Measurements from ENCODE around the gene SIGLEC6.
A peak's percentile ranks its signal among the peaks of the same experiment; 100 is the strongest.
"Not testable (repeated sequence)": the region's sequence is repeated elsewhere in the genome, so short reads cannot be mapped to it uniquely, and the experiment has no call there.

Gene SIGLEC6

DNA sequence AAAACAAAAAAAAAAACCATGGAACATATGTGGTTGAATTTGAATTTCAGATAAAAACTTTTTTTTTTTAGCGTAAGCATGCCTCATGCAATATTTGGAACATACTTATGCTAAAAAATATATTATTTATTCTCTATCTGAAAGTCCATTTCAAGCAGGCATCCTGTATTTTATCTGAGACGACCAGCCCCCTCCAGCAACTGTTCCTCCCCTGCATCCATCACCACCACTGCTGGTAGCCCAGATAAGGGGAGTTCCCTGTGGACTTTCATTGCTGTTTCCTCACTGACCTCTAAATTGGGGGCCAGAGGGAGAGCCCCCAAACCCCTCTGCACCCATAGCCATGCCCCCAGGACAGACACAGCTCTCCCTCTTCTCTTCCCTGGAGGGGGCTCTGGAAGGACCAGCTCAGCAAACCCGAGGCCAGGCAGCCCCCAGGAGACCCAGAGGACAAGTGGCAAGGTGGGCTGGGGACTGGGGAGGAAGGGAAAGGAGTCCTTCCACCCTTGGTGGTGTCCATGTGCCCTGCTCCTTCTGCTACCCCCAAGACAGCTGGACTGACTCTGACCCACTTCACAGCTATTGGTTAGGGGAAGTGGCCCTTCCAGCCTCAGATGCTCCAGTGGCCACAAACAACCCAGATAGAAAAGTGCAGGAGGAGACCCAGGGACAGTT lies 23.3 kb downstream of the SIGLEC6 start:
- DNase-seq (ENCODE audit: low read depth), result no peak

DNA sequence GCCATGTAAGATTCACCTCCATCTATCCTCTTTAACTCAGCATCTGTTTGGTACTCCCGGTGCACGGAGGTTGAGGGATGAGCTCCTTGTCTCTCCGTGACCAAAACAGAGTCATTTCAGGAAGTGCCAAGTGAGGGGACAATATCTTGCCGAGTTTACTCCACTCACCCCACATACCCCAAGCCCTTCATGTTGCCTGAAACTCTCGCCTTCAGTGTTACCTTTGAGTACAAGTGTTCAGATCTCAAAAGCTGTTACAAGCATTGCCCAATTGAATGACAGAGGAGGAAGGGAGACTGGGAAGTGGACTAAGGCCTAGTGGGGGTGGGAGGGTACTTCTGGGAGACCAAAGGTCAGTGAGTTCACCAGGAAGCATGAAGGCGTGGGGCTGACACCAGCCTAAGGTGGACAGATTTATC lies 23.8 kb downstream of the SIGLEC6 start:
- no peak for DNase-seq (ENCODE audit: low read depth)

DNA sequence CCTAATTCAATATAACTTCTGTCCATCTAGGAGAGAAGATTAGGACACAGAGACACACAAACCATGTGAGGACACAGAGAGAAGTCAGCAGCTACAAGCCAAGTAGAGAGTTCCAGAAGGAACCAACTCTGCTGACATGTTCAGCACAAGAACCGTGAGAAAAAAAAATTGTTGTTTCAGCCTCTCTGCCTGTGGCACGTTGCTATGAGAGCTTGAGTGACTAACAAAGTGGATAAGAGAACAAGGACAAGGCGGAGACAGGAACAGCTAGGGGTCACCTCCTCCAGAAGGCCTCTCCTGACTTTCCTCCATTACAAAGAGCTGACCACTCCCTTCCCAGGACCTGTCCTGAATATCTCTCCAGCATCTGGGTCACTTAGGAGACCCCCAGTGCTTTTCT lies 24.3 kb downstream of the SIGLEC6 start:
- no peak for DNase-seq (ENCODE audit: low read depth)

DNA sequence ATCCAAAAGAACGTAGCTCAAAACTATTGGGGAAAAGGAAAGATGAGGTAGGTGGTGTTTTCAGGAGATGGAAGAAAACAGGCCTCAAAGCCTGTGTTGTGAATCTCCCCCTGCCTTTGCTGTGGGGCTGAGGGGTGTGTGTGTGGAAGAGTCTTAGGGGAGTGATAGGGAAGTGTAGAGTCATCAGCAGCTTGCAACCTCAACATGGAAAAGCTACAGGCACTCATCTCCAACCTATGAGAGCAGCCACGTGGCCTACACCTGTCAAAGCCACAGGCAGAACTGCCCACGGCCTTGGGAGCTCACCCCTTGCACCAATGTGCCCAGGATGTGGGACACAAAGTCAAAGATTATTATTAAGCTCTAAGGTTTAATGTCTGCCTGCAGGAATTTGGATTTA lies 25.6 kb downstream of the SIGLEC6 start:
- no peak for DNase-seq (ENCODE audit: low read depth)

DNA sequence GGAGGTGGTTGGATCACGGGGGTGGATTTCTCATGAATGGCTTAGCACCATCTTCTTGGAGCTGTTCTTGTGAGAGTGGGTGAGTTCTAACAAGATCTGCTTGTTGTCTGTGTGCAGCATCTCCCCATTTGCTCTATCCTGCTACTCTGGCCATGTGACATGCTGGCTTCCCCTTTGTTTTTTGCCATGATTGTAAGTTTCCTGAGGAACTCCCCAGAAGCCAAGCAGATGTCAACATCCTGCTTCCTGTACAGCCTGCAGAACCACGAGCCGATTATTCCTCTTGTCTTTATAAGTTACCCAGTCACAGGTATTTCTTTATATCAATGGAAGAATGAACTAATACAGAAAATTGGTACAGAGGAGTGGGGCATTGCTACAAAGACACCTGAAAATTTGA lies 27.6 kb downstream of the SIGLEC6 start:
- no peak for DNase-seq (ENCODE audit: low read depth)

DNA sequence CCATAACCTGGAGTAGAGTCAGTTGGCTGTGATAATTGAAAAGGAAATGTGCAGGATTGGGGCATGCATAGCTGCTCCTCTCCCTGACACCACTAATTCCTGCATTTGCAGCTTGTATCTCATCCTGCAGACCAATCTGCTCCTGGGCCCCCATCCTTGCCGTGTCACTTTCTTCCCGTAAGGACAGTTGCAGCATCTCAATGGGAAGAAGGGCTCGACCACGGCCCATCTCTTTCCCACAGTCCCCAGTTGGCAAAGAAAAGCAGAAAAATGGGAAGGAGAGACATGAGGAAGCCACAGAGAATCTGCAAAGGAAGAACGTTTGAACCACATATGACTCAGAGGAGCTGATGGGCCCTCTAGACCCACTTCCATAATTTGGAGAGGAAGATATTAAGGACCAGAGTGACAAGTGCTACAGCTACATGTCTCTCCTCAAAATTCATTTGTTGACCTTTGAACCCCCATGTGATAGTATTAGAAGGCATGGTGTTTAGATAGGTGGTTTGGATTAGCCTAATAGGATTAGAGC lies 28.1 kb downstream of the SIGLEC6 start:
- DNase-seq (ENCODE audit: low read depth), result no peak

DNA sequence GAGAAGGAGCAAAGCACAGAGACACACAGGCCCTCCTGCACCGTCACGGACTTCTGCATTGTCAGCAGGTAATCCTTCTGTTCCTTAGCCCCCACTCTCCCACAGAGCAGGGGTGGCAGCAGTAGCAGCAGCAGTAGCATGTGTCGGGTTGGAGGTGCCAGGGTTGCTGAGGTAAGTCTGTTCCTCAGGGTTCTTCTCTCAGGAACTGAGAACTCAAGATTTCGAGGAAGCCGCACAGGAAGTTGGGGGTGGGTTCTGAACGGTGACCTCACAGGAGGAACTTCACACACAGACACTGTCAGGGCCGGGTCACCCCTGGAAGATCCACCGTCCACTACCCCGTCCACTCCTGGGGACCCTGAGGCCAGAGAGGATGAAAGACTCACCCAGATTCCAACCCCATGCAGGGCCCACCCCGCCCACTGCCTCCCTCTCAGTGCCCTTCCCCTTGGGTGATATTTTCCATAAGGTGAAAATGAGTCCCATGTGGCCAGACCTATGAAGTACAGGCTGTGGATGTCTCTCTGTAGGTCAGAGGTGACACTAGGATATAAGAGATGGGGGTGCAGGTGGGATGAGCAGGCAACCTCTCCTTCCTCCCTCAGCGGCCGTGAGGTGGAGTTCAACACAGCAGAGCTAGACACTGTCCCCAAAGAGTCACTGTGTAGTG lies 29.7 kb downstream of the SIGLEC6 start, which contains the start of gene SIGLEC12:
Gene SIGLEC12, minus strand, starts transcription at position 207 of the 670 bp plus-strand sequence. Its CDS starts 67 bp downstream, at position 140.
- no peak for DNase-seq (ENCODE audit: low read depth)

DNA sequence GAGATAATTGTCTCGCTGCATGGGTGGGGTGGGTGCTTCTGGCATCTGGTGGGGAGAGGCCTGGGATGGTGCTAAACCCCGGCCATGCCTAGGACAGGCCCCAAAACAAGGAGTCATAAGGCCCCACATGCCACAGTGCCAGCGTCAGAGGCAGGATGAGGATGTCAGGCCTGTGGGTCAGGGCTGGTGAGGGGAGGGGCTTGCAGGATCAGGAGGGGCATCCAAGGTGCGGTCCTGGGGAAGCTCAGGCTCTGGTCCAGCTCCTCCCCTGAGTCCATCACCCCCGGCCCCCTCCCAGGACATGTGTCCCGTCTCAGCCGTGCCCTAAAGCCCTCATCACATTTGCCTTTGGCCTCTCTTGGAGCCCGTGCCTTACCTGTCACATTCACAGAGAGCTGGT lies 30.5 kb downstream of the SIGLEC6 start:
- DNase-seq (ENCODE audit: low read depth), result not testable (repeated sequence)

DNA sequence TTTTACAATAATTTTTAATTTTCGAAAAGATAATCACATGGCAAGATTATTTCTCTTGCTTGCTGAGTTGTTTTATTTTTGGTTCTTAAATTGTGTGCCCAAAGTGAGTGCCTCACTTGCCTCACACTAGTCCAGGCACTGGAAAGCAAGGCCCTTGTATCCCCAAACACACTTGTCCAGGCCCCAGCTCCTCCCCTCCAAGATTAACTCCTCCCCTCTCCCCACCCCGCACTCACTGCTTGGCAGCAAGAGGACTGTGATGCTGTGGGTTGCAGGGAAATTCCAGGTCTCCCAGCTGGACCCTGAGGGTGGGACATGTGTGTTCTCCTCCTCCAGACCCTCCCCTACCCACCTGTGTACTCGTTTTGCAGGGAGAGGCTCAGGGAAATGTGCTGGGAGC lies 33.8 kb downstream of the SIGLEC6 start:
- DNase-seq (ENCODE audit: low read depth), result no peak

DNA sequence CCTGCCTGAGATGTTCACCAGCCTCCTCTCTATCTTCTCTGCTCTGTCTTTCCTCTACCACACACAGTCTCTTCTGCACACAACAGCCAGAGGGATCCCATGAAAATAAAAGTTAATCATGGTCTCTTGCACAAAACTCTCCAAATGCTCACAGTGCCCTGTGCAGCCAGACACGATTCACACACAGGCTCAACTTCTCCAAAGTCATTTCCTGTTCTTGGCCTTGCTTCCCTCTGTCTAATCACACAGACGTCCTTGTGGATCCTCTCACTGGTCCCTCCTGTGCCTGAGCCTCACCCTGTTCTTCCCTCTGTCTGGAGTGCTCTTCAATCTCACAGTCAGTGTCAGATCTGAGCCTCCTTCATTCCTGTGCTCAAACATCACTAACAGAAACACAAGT lies 37.7 kb downstream of the SIGLEC6 start:
- no peak for DNase-seq (ENCODE audit: low read depth)

DNA sequence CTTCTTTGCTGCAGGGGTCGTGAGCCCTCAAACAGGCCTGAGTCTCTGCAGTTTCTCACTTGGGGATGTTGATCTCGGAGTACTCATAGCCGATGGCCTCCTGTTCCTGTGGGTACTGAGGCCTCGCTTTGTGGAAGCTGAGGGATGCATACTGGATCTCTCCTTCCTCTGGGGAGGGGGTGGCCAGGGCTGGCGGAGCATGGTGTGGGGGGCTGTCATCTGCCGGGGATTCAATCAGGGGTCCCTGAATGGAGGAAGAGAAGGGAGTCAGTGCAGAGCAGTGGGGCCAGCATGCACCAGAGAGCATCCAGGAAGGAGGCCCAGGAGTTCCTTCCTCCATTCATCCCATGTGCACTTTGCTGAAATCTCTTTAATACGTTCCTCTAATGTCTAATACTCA lies 39.9 kb downstream of the SIGLEC6 start:
- no peak for DNase-seq (ENCODE audit: low read depth)

DNA sequence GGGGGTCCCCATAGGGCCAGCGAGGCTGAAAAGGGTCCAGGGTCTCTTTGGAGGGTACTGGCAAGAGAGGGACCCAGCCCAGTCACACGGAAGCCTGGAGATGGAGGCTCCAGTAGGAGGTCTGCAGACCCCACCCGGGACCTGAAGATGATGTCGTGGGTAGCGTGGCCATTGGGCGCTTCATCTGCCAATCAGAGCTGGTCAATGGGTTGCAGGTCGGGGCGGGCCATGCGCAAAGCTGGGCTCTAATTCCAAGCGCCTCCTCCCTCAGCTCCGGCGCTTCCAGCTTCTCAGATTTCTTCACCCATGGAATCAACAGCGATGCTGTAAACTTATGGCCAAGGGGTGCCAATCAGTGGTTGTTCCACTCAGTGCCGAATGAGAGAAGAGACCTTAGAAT lies 40.8 kb downstream of the SIGLEC6 start:
- no peak for DNase-seq (ENCODE audit: low read depth)

DNA sequence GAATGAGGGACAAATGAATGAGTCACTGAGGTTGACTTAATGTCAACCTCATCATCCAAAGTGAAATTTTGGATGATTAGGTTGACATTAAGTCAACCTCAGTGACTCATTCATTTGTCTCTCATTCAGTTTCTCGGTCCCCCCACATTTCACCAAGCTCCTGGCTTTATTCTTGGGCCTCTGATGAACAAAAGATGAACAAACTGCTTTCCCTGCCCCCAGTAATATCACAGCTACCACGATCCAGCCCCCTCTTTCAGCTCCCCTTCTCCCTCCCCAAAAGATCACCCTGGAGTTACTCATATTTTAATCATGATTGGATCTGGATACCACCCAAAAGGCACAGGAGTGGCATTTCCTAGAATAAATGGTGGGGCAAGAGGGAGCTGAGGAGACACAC lies 42.4 kb downstream of the SIGLEC6 start:
- DNase-seq (ENCODE audit: low read depth), result peak; percentile 23

DNA sequence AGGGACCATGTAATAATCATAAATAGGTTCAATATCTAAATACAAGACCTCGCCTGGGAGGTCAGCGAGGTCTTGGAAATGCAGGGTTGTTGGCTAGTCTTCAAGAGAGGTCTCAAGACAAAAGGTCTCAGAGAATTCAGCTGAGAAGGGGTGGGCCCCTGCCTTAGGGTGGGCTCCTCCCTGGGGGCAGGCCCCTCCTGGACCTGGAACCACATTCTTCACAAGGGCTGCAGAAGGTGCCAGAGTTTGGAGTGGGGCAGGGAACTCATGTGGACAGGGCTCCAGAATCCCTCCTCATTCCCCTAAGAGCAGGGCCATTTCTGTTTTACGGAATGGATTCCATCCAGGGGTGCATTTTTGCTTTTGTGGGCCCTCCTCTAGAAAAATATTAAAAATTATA lies 43.0 kb downstream of the SIGLEC6 start:
- no peak for DNase-seq (ENCODE audit: low read depth)

DNA sequence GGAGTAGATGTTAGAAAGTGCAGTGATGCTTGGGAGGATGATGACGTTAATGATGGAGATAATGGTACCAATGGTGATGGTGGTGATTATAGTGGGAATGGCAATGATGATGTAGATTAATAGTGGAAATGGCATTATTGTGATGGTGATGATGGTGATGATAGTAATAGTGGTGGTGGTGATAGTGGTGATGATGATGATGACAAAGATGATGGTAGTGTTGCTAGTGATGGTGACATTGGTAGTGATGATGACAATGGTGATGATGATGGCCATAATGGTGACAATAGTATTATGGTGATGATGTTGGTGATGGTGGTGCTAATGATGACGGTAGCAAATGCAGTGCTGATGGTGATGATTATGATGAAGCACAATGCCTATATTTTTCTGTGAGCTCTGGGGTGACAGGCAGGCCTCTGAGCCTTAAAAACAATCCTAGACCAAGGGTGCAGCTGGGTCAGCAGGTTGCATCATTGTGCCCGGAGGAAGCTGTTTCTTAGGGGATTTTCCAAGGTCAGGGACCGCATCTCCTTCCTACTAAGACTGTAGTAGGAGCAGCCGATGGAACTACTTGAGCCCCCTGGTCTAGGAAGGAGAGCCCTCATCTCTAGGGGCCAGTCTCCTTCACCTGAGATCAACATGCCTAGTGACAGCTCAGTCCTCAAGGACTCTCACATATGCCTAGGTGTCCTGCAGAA lies 45.4 kb downstream of the SIGLEC6 start:
- no peak for DNase-seq (ENCODE audit: low read depth)

DNA sequence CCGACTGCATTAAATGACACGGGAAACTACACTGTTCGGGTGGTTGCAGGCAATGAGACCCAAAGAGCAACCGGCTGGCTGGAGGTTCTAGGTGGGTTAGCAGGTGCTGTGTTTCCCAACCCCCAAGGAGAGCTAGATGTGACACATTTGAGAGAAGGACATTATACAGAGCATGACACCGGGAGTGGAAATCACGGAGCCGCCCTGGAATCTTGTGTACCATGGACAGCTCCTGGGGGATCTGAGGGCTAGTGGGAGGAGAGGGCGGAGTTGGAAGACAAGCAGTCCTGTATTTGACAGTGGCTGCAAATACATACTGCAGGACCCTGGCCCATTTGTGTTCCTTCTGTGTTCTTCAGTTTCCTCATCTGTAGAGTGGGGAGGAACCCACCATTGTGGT lies 50.9 kb downstream of the SIGLEC6 start:
- no peak for DNase-seq (ENCODE audit: low read depth)

DNA sequence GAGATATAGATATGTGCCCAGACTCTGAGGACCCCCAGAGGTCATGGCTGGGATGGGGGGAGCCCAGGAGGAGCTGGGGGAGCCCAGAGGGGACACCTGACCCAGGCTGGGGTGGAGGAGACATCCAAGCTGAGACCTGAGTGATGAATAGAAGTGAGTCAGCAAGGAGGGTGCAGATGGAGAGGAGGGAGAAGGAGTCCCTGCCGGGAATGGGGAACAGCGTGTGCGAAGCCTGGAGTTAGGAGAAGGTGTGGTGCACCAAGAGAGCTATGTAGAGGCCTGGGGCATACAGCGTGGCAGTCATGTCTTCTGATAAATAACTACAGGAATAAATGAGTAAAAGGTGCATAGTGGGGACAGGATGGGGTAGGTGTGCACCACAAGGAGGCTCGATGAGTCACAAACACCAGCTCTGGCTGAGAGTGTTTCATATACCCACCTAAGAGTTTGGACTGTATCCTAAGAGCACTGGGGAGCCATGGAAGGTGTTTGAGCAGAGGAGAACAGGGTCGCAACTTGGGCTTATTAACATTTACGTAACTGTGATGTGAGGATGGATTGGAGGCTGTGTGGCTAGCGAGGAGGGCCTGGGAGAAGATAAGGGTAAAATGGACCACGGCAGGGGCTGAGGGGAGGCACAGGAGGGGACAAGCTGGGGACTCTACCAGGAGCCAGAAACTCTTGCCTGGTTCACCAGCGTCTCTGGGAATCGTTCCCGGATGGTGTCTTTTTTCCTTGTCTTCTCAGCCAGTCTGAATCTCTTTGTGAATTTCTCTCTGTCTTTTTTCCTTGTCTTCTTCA lies 51.7 kb downstream of the SIGLEC6 start:
- DNase-seq (ENCODE audit: low read depth), result peak; percentile 37

DNA sequence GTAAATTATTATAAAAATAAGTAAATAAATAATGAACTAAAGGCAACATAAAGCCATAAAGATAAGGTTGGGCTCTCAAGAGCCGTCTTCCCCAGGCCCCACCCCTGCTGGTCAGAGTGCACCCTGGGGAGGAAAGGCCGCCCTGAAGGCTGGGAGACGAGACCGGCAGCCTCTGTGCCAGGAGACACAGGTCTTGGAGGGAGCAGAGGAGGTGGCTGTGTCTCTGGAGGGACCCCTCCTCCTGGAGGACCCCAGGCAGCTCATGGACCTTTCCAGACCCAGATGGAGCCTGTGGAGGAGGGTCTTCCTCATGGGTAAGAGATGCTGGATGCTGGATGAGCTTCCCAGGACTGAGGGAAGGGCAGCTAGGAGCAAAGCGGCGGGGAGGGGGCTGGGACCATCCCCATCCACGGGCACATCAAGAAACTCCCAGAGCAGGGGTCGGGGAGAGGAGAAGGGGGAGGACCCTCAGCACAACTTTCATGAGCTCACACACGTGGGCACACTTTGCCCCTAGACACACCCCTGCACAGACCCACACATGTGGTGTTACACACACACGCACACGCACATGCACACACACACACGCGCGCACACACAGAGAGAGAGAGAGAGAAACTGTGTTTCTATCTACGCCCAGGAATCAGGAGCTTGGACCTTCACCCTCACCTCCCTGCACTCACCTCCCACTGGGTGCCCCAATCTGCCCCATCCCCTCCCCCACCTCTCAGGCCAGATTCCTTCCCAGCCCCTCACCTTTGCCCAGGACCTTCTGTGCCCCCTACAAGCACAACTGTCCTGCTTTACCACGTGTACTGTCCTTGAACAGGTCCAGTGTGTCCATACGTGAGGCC lies 52.9 kb downstream of the SIGLEC6 start, which contains the start of gene CEACAM18:
Gene CEACAM18, plus strand, starts transcription at position 159 of the 854 bp plus-strand sequence.
- DNase-seq (ENCODE audit: low read depth), result no peak

DNA sequence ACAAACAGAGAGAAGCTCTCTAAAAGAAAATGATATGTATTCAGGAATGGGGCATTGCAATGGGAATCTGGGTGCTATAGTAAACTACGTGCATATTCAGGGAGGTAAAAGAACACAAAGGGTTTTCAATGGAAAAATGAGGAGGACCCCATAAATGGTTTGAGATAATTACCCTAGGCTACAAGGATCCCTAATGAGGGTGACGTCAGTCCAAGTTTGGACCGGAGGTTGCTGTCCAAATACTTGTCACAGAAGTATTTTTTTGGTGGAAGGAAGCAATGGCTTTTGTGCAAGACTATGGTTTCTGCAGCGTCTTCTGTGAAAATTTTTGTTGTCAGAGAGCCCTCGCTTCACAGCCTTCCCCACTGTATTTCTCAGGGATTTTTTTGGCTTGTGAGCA lies 54.1 kb downstream of the SIGLEC6 start:
- no peak for DNase-seq (ENCODE audit: low read depth)

DNA sequence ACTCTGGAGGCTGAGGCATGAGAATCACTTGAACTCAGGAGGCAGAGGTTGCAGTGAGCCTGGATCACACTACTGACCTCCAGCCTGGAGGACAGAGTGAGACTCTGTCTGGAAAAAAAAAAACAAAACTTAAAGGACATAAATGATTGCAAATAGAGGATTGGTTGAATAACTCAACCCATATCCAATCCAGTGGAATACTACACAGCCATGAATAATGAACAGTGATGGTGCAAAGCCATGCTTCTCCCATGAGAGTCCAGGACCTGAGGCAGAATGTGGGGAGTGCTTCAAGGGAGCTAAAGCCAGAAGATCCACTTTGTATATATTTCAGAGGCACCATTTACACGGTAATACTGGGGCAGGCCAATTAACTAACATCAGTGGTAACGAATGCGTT lies 55.3 kb downstream of the SIGLEC6 start:
- no peak for DNase-seq (ENCODE audit: low read depth)
